ENCODE data around the gene IPCEF1. TPM values are rescaled to one million over a fixed set of nuclear protein-coding genes. Genes with fewer than 3 reads are reported as not detected.
"Not testable (repeated sequence)": the region's sequence is repeated elsewhere in the genome, so short reads cannot be mapped to it uniquely, and the experiment has no call there.

Gene IPCEF1
- total RNA-seq, 5 donors from 2014 or later (not counting 1 experiment from before 2014, with no cell fraction given): 57.6 to 132 (median 69.4) TPM

GRCh38 chr6:154196333-154196885 is 160.2 kb downstream of the IPCEF1 start:
- no peaks in the 10 kb centered on the region for H3K27me3 Mint-ChIP-seq
- no peak for ATAC-seq (replicated peaks in 1 of 4)
- peaks cover 59 to 78% (median 71%) of the 10 kb centered on the region in 3 donors for H3K4me1 Mint-ChIP-seq
- WGBS (ENCODE audit: insufficient coverage): no CpG with 5 or more reads among the region's 1 CpG
- DNase-seq: no peak
- H3K27ac ChIP-seq (ENCODE audit: low read length): no peak overlapping the region
- peak overlapping the region; percentile 22 to 52 for H3K27ac Mint-ChIP-seq
- H3K9me3 ChIP-seq: no peaks in the 10 kb centered on the region
- H3K4me1 ChIP-seq (ENCODE audit: control insufficient read depth in 1 of 2, extremely low read depth in 1 of 2, insufficient read depth in 2 of 2, low read length in 2 of 2): peaks cover 0 to 2% of the 10 kb centered on the region in 2 experiments
- peaks cover 73% of the 10 kb centered on the region for H3K36me3 Mint-ChIP-seq
- H3K27me3 ChIP-seq (replicated peaks in 1 of 2; ENCODE audit: control insufficient read depth in 2 of 2, extremely low read depth in 1 of 2, insufficient read depth in 2 of 2, low read length in 1 of 2): no peaks in the 10 kb centered on the region
- no peak overlapping the region for H3K4me3 ChIP-seq (ENCODE audit: control insufficient read depth in 1 of 2, extremely low read depth in 1 of 2, low read length in 1 of 2)
- ChIA-PET CTCF (interaction anchor here (0.6 to 1.4 kb wide), 4 partner anchors 15 to 80 kb away, joined by 3 to 8 read pairs (median 4); no protein-coding TSS in a partner anchor), POLR2A (interaction anchor here in 1 of 2 donors (0.6 kb wide), 1 partner anchor 20 kb away, joined by 3 read pairs; no protein-coding TSS in a partner anchor)
- peaks cover 0 to 8% (median 0%) of the 10 kb centered on the region in 3 donors for H3K9me3 Mint-ChIP-seq
- H3K36me3 ChIP-seq (ENCODE audit: control insufficient read depth in 2 of 2, extremely low read depth in 1 of 2, insufficient read depth in 1 of 2, low read length in 1 of 2): peaks cover 5 to 56% of the 10 kb centered on the region in 2 donors
- H3K4me3 Mint-ChIP-seq: no peak overlapping the region

- ChIA-PET POLR2A (no interaction called here), CTCF (no interaction called here)
- Histone ChIP-seq H3K9me3 (no peaks in the 10 kb centered on the region), H3K4me3 (ENCODE audit: control insufficient read depth in 1 of 2, extremely low read depth in 1 of 2, low read length in 1 of 2) (no peak overlapping the region), H3K4me1 (ENCODE audit: control insufficient read depth in 1 of 2, extremely low read depth in 1 of 2, insufficient read depth in 2 of 2, low read length in 2 of 2) (peaks cover 0 to 2% of the 10 kb centered on the region in 2 experiments), H3K36me3 (ENCODE audit: control insufficient read depth in 2 of 2, extremely low read depth in 1 of 2, insufficient read depth in 1 of 2, low read length in 1 of 2) (peaks cover 5 to 32% of the 10 kb centered on the region in 2 donors), H3K27me3 (replicated peaks in 1 of 2; ENCODE audit: control insufficient read depth in 2 of 2, extremely low read depth in 1 of 2, insufficient read depth in 2 of 2, low read length in 1 of 2) (no peaks in the 10 kb centered on the region), H3K27ac (ENCODE audit: low read length) (no peak overlapping the region)
- Mint-ChIP-seq H3K4me1 (peaks cover 61 to 70% (median 63%) of the 10 kb centered on the region in 3 donors), H3K27me3 (no peaks in the 10 kb centered on the region), H3K27ac (no peak overlapping the region), H3K9me3 (peaks cover 0 to 8% (median 7%) of the 10 kb centered on the region in 3 donors), H3K36me3 (peaks cover 72% of the 10 kb centered on the region), H3K4me3 (no peak overlapping the region)
- ATAC-seq (replicated peaks in 1 of 4) (no peak), DNase-seq (no peak)
Observed at GRCh38 chr6:154187714-154188113, 168.9 kb downstream of the IPCEF1 start.

GRCh38 chr6:154187203-154187602 is 169.4 kb downstream of the IPCEF1 start:
- H3K27me3 Mint-ChIP-seq: no peaks in the 10 kb centered on the region
- POLR2A ChIA-PET: no interaction called here
- H3K36me3 Mint-ChIP-seq: peaks cover 72% of the 10 kb centered on the region
- H3K9me3 ChIP-seq: no peaks in the 10 kb centered on the region
- no peaks in the 10 kb centered on the region for H3K27me3 ChIP-seq (replicated peaks in 1 of 2; ENCODE audit: control insufficient read depth in 2 of 2, extremely low read depth in 1 of 2, insufficient read depth in 2 of 2, low read length in 1 of 2)
- peaks cover 5 to 31% of the 10 kb centered on the region in 2 donors for H3K36me3 ChIP-seq (ENCODE audit: control insufficient read depth in 2 of 2, extremely low read depth in 1 of 2, insufficient read depth in 1 of 2, low read length in 1 of 2)
- CTCF ChIA-PET: interaction anchor here in 1 of 2 donors (0.6 kb wide), 1 partner anchor 55 kb away, joined by 4 read pairs; no protein-coding TSS in a partner anchor
- H3K4me3 Mint-ChIP-seq: no peak overlapping the region
- H3K27ac ChIP-seq (ENCODE audit: low read length): no peak overlapping the region
- DNase-seq: no peak
- H3K4me1 Mint-ChIP-seq: peaks cover 61 to 70% (median 62%) of the 10 kb centered on the region in 3 donors
- H3K27ac Mint-ChIP-seq: peak overlapping the region in 1 of 2 donors; percentile 17
- H3K9me3 Mint-ChIP-seq: peaks cover 0 to 8% (median 4%) of the 10 kb centered on the region in 3 donors
- ATAC-seq (replicated peaks in 1 of 4): no peak
- H3K4me3 ChIP-seq (ENCODE audit: control insufficient read depth in 1 of 2, extremely low read depth in 1 of 2, low read length in 1 of 2): no peak overlapping the region
- WGBS (ENCODE audit: insufficient coverage): 100% methylated on average over 2 of the region's 3 CpGs
- peaks cover 0 to 2% of the 10 kb centered on the region in 2 experiments for H3K4me1 ChIP-seq (ENCODE audit: control insufficient read depth in 1 of 2, extremely low read depth in 1 of 2, insufficient read depth in 2 of 2, low read length in 2 of 2)

- Mint-ChIP-seq H3K4me3 (no peak overlapping the region), H3K9me3 (peaks cover 0 to 17% (median 7%) of the 10 kb centered on the region in 3 donors), H3K4me1 (peaks cover 62 to 77% (median 71%) of the 10 kb centered on the region in 3 donors), H3K27me3 (no peaks in the 10 kb centered on the region), H3K36me3 (peaks cover 72% of the 10 kb centered on the region), H3K27ac (peak overlapping the region; percentile 7 to 33)
- Histone ChIP-seq H3K36me3 (ENCODE audit: control insufficient read depth in 2 of 2, extremely low read depth in 1 of 2, insufficient read depth in 1 of 2, low read length in 1 of 2) (peaks cover 5 to 14% of the 10 kb centered on the region in 2 donors), H3K9me3 (no peaks in the 10 kb centered on the region), H3K27me3 (replicated peaks in 1 of 2; ENCODE audit: control insufficient read depth in 2 of 2, extremely low read depth in 1 of 2, insufficient read depth in 2 of 2, low read length in 1 of 2) (no peaks in the 10 kb centered on the region), H3K27ac (ENCODE audit: low read length) (no peak overlapping the region), H3K4me1 (ENCODE audit: control insufficient read depth in 1 of 2, extremely low read depth in 1 of 2, insufficient read depth in 2 of 2, low read length in 2 of 2) (peaks cover 0 to 3% of the 10 kb centered on the region in 2 experiments), H3K4me3 (ENCODE audit: control insufficient read depth in 1 of 2, extremely low read depth in 1 of 2, low read length in 1 of 2) (no peak overlapping the region)
- DNase-seq (no peak), ATAC-seq (replicated peaks in 1 of 4) (no peak)
- no CpG with 5 or more reads among the region's 5 CpGs for WGBS (ENCODE audit: insufficient coverage)
- POLR2A ChIA-PET: no interaction called here
- CTCF ChIA-PET: interaction anchor here in 1 of 2 donors (0.6 to 1.0 kb wide), 2 partner anchors 53 to 98 kb away, joined by 3 to 4 read pairs; no protein-coding TSS in a partner anchor
Observed at GRCh38 chr6:154179434-154179833, 177.2 kb downstream of the IPCEF1 start.

GRCh38 chr6:154172393-154172792 is 184.2 kb downstream of the IPCEF1 start:
- H3K27me3 ChIP-seq (replicated peaks in 1 of 2; ENCODE audit: control insufficient read depth in 2 of 2, extremely low read depth in 1 of 2, insufficient read depth in 2 of 2, low read length in 1 of 2); H3K4me3 ChIP-seq (ENCODE audit: control insufficient read depth in 1 of 2, extremely low read depth in 1 of 2, low read length in 1 of 2); H3K9me3 ChIP-seq; H3K27ac ChIP-seq (ENCODE audit: low read length); ATAC-seq (replicated peaks in 1 of 4); H3K27me3 Mint-ChIP-seq: not testable (repeated sequence)
- Mint-ChIP-seq H3K9me3 (peaks cover 0 to 20% (median 7%) of the 10 kb centered on the region in 3 donors), H3K4me3 (peak overlapping the region in 1 of 3 donors; percentile 40), H3K36me3 (peaks cover 84% of the 10 kb centered on the region), H3K4me1 (peaks cover 82 to 92% (median 91%) of the 10 kb centered on the region in 3 donors), H3K27ac (peak overlapping the region; percentile 62 to 75)
- peak in 5 of 35 experiments; percentile 4 to 36 (median 11) for DNase-seq
- CTCF ChIA-PET: interaction anchor here (1.3 to 1.7 kb wide), 2 partner anchors 14 to 105 kb away, joined by 3 to 7 read pairs; no protein-coding TSS in a partner anchor
- peaks cover 0 to 18% of the 10 kb centered on the region in 2 donors for H3K36me3 ChIP-seq (ENCODE audit: control insufficient read depth in 2 of 2, extremely low read depth in 1 of 2, insufficient read depth in 1 of 2, low read length in 1 of 2)
- 88% methylated on average over 2 of the region's 5 CpGs for WGBS (ENCODE audit: insufficient coverage)
- peaks cover 0 to 16% of the 10 kb centered on the region in 2 experiments for H3K4me1 ChIP-seq (ENCODE audit: control insufficient read depth in 1 of 2, extremely low read depth in 1 of 2, insufficient read depth in 2 of 2, low read length in 2 of 2)
- POLR2A ChIA-PET: interaction anchor here (0.6 kb wide), 2 partner anchors 15 to 213 kb away, joined by 3 to 10 read pairs; no protein-coding TSS in a partner anchor

- POLR2A ChIA-PET: no interaction called here
- Mint-ChIP-seq H3K27ac (peak overlapping the region; percentile 83 to 87), H3K36me3 (peaks cover 81% of the 10 kb centered on the region), H3K9me3 (peaks cover 0 to 14% (median 7%) of the 10 kb centered on the region in 3 donors), H3K4me3 (no peak overlapping the region), H3K27me3 (no peaks in the 10 kb centered on the region), H3K4me1 (peaks cover 84 to 91% (median 87%) of the 10 kb centered on the region in 3 donors)
- WGBS (ENCODE audit: insufficient coverage): 100% methylated on average over 1 of the region's 2 CpGs
- no peak for ATAC-seq (replicated peaks in 1 of 4)
- no peak overlapping the region for H3K4me3 ChIP-seq (ENCODE audit: control insufficient read depth in 1 of 2, extremely low read depth in 1 of 2, low read length in 1 of 2)
- CTCF ChIA-PET: interaction anchor here (0.8 to 2.0 kb wide), 4 partner anchors 13 to 107 kb away, joined by 3 to 11 read pairs (median 7); no protein-coding TSS in a partner anchor
- H3K9me3 ChIP-seq: no peaks in the 10 kb centered on the region
- peaks cover 0 to 27% of the 10 kb centered on the region in 2 experiments for H3K4me1 ChIP-seq (ENCODE audit: control insufficient read depth in 1 of 2, extremely low read depth in 1 of 2, insufficient read depth in 2 of 2, low read length in 2 of 2)
- peak overlapping the region; percentile 28 for H3K27ac ChIP-seq (ENCODE audit: low read length)
- H3K27me3 ChIP-seq (replicated peaks in 1 of 2; ENCODE audit: control insufficient read depth in 2 of 2, extremely low read depth in 1 of 2, insufficient read depth in 2 of 2, low read length in 1 of 2): no peaks in the 10 kb centered on the region
- peaks cover 0 to 38% of the 10 kb centered on the region in 2 donors for H3K36me3 ChIP-seq (ENCODE audit: control insufficient read depth in 2 of 2, extremely low read depth in 1 of 2, insufficient read depth in 1 of 2, low read length in 1 of 2)
- DNase-seq: no peak
Observed at GRCh38 chr6:154170106-154170505, 186.5 kb downstream of the IPCEF1 start.
